Measurements from ENCODE around the gene TSHZ1.

Gene TSHZ1

DNA sequence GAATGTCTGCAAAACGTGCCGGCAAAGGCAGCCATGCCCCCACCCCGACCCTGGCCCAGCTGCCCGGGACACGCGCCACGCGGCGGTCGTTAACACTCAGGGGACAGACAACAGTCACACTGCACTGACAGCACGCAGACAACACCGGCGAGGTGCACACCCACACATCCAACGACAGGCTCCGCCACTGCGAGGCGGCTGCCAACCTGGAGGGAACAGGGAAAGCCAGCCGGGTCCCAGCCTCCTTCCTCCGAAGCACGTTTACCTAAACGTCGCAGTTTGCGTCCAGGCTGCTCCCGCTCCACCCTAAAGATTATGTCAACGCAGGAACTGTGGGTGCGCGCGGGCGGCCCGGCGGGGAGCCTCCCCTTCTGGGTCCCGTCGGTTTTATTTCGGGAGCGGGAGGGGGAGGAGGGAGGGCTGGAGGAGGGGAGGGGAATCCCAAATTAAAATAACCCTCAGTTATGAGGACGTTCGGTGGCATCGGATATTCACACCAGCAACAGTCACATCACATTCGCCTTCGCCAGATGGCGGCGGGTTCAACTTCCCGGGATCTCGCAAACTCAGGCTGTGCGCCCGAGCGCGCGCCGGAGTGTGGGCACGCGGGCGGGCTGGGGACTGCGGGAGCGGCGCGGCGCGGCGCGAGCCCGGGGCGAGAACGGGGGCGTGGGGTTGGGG is 2.3 kb upstream of the TSHZ1 start:
- DNase-seq = peak; percentile 52

GRCh38 chr18:75208836-75209128 is 1.8 kb upstream of the TSHZ1 start:
- DNase-seq = no peak

DNA sequence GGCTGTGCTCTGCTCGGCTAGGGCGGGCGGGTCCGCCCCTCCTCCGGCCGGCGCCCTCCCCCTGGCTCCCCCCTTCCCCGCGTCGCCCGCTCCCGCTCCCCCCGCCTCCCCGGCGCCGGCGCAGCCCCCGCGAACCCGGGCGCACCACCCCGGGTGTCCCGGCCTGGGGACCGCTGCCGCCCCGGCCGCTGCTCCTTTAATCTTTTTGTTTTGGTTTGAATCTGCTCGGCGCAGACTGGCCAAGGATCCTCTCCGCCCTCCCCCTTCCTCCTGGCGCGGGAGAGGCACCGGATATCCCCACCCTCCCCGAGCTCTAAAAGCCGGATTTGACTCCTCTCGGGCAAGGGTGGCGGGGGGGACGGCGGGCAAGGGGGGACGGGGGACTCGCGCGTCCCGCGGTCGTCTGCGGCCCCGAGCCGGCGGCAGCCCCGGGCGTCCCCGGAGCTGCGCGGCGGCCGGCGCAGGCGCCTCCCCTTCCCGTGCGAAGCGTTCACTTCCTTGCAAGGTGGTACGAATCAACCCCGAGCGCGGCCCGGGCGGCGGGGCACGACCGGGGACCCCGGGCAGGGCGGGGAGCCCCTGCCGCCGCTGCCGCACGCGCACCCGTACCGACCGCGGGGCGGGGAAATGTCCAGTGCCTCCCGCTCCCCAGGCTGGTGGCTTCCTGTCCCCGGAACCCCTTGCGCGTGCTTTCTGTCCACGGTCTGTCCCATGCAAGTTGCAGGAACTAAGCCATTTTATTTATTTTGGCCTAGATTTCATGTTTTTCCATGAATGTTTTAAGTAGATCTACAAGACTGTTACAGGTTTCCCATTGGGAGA is 1.3 kb upstream of the TSHZ1 start, which contains the start of gene PTGR3:
Gene PTGR3, minus strand, starts transcription at position 11 of the 822 bp plus-strand sequence. CDS start 81 bp downstream, outside the sequence.
- DNase-seq = peak; percentile 78

- DNase-seq = no peak
Measured at GRCh38 chr18:75209951-75210258, 692 bp upstream of the TSHZ1 start.

DNA sequence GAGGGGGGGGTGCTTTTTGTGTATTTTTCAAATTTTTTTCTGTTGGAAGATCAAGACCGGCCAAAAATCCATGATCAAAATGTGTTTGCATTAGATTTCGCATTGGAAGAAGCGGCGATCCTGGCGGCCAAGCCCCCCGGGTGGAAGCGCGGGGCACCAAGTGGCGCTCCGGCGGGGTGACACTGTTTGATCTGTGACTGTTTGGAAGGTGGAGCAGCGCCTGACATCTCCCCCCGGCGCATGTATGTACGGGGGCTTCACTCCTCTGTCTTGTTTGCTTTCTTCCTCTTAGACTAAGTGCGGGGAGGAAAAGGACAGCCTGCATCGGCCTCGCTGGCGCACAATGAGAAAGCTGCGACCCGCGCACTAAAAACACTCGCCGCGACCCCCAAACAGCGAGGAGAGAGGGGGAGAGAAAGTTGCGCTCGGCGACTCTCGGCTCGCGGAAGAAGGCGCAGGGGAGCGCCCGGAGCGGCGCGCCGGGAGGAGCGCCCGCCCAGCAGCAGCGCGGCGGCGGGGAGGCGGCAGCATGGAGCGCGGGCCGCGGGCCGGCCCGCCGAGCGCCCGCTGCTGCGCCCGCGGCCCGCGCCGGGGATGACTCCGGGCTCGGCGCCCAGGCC is 515 bp downstream of the TSHZ1 start:
- peak; percentile 29 for DNase-seq

DNA sequence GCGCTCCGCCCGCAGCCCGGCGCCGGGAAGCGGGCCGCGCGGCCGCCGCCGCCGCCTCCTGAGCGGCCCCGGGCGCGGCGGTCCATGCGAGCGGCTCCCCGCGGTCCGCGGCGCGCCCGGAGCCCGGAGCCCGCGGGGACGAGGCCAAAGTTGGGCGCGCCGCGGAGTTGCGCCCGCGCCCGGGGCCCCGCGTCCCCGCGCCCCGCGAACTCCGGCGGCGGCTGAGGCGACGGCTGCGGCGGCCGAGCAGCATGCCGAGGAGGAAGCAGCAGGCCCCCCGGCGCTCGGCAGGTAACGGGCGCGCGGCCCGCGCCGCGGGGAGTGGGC is 992 bp downstream of the TSHZ1 start:
- no peak for DNase-seq

DNA sequence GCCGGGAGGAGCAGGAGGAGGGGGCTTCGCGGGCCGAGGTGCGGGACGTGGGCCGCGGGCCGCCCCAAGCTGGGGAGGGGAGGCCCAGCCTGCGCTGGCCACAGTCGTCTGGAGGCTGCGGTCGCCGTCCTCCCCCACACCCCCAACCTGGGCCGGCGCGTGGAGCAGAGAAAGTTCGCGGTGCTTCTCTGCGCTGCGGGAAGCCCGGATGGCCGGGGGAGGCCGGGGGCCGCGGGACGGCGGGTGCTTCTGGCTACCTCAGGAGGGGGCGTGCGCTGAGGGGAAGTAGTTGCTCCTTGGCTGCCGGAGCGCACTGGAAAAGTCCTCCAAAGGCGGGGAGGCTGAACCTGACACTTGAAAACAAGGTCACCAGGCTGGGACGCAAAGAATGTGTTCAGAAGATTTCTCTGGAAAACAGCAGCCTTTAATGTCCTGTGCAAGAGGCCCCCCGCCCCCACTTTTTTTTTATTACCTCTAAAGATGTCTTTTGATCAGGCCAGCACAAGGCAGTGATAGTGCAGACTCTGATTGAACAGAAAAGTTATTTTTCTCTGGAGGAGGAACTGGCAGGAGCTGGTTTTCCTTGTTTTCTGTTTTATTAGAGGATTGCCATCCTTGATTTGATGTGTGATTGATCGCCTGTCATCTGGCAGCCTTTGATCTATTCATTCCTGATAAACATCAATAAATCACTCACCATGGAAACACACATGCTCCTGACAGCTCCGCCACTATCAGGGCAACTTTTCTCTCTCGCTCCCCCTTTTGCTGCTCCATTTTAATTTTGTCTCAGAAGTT is 1.6 kb downstream of the TSHZ1 start:
- DNase-seq = peak; percentile 39

DNA sequence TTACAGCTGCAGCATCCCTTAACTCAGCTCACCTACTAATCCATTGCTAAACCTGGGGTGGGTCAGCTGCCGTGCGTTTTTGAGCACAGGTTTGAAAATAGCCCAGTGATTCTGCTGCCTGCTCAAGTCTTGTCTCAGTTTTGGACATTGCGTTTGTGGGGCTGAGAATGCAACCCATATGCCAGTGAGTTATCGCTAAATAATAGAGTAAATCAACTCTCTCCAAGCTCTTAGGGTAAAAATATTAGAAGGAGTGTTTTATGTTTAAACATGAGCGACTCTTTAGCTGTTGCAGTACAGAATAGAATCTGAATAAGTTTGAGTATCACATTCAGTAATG is 2.1 kb downstream of the TSHZ1 start:
- no peak for DNase-seq

DNA sequence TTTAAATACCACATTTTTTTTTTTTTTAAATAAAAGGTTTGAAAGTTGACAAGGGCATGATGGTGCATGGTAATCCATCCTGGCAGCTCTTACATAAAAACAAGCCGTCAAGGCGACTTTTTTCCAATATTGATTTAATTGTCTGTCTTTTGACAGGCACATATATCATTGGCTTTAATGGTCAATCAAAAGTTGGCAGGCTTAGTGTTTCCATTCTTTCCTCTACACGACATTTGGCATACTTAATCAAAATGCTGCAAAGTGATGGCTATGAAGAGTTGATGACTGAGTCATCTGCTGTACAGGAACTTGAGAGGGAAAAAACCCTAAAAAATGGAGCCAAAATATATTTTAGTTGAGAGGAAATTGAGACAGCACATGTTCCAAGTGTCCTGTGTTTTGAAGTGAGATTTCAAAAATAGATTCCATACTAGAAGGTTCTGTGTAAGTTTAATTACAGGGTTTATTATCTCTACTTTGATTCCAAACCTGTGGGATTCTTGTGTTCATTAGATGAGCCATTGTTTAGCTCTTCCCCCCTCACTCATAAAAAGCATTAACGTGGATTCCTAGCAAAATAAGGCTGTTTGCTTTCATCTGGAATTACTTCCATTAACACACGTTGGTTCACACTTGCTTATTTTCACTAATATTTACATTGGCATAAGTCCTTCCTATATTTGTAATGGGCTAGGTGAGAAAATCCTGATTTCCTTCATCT is 3.2 kb downstream of the TSHZ1 start:
- DNase-seq = no peak

- no peak for DNase-seq
Measured at GRCh38 chr18:75214332-75214690, 3.7 kb downstream of the TSHZ1 start.

DNA sequence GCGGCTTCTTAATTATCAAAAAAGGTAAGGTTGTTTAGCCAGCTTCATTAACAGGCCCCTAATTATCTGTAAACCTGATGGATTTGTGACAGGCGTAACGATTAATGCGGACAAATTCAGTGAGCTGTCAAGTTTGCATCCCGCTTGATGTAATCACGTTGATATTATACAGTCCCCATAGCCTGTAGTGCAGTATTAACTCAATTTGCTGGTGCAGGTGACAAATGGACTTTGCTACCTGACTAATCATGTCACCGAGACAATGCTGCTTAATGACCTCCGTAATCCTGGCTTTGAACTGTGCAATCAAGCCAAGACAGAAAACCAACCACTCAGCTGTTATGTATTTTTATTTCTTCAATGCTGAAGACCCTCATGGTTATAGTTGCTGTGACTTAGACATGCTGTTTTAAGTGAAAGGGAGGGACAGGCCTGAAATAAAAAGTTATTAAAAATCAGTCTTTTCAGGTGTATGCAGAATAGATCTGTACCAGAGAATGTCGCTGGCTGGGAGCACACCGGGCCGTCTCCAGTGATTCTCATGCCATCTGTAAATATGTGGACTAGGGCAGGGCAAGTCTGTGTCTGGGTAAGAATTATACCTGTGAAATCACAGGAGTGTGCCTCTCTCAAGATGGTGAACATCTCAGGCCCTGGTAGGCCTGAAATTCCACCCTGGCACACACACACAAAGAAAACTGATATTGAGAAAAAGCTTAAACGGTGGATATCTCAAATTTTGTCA is 4.3 kb downstream of the TSHZ1 start:
- DNase-seq = no peak

DNA sequence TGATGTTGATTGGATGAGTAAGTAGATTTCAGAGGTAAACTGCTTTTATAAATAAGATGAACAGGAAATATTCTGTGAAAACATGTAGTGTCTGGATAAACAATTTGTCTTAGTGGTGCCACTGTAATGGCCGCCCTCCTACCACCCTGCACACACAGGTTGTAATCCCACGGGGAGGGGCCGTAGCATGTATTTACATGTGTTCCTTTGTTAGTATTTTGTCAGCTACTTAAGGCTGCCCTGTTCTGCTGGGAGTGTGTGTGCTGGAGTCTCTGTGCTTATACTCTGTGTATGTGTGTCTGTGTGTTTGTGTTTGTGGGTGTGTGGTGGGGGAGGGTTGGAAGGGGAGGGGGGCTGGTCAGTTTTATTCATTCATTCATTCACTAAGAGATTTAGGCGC is 5.1 kb downstream of the TSHZ1 start:
- DNase-seq = no peak

DNA sequence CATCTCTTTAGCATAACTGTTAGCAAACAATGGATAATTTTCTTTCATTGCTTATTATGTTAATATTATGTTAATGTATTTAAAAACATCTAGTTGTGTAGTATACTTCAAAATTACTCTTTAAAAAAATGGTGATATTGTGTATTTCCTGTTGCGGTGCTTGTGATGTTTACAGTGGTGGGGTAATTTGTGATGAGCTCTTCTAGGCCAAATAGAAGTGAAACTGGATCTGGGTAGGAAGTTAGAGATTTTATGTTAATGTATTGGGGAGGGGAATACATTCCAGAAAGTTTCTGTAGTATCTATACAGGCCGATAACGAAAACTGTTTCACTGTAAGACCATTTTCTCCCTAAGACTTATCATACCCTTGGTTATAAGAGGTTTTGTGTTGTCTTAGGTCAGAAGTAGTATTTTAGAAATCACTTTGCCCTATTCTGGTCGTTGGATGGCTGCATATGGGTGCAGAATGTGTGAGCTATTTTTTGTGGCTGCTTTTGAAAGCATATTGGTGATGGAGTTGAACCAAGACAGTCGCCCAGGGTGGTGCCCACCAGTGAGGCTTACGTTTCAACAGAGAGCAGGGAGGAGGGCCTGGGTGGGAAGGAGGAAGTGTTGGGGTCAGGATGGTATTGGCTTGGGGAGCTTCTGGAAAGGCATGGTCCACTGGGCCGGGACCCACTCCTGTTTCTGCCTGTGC is 5.8 kb downstream of the TSHZ1 start:
- no peak for DNase-seq

- DNase-seq = no peak
Measured at GRCh38 chr18:75216911-75217689, 6.5 kb downstream of the TSHZ1 start.

DNA sequence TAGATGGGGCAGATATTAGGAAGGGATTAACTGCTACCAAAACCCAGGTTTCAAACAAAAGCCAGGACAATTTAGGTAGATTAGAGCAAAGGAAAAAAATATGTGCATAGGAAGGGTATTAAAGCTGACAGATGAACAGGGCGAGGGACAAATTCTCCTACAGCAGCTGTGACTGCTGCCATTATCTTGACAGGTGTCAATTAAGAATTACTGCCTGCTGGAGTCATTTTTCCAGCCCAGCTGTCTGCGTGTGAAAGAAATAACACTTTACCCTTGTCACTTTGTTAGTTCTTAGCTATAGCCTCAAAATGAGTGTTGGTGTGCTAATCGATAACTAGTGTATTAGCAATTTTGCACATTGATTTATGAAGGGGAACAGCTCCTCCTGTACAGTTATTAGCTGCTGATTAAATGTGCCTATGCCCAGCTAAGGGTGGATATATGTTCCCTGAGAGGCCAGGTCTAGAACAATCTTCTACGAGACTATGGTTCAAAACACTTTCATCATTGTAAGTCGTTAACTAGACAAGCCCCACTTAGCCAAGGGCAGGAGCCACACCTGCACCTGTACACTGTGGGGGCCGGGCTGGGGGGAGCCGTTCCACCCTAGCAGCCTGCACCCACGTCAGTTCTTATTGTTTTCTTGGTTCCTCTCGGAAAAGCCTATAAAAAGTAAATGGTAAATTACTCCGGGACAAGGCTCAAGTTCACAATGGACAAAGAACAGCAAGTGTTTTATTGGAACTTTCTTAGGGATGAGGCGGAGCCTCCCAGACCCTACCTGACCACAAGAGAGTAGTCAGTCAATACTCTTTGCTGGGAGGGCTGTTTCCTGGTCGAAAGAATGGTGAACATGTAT is 7.7 kb downstream of the TSHZ1 start:
- no peak for DNase-seq

DNA sequence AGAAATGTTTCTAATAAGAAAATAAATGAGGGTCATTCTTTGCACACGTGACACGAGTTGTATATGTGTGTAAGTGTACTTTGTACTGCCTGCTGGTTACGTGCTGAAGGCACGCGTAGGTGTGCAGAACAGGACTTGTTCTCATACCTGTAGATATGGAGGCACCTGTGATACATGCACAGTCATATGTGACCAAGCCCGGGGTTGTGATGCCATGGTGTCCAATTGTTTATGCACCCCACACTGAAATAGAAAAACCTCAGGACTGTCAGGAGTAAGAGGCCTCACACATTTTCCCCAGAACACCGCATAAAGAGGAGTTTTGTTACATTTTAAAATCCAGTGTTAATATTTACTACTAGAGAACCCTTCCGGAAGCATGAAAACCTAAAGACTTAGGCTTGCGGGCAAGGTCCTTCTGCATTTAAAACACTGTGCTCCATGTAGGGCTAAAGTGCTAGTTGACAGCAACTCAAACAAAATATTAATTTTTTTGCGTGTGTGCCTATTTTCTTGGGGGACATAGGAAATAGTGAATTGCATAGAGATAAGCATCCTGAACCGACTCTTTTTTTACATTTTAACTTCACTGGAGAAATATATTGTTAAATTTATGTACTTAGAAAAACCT is 9.3 kb downstream of the TSHZ1 start:
- no peak for DNase-seq

- no peak for DNase-seq
Measured at GRCh38 chr18:75220551-75221355, 10.2 kb downstream of the TSHZ1 start.

GRCh38 chr18:75221397-75221796 is 10.8 kb downstream of the TSHZ1 start:
- DNase-seq = no peak

- DNase-seq = no peak
Measured at GRCh38 chr18:75221897-75222296, 11.3 kb downstream of the TSHZ1 start.
